T1000 (cell line): ENCODE measurements around the gene DICER1.
"Not testable (repeated sequence)": the region's sequence is repeated elsewhere in the genome, so short reads cannot be mapped to it uniquely, and the experiment has no call there.

Experiments used
- DNase-seq: peaks from one replicate; lab custom pipeline; 2025; ENCODE audit warnings: mixed read lengths; lab: John Stamatoyannopoulos, UW

DICER1 gene

DNA sequence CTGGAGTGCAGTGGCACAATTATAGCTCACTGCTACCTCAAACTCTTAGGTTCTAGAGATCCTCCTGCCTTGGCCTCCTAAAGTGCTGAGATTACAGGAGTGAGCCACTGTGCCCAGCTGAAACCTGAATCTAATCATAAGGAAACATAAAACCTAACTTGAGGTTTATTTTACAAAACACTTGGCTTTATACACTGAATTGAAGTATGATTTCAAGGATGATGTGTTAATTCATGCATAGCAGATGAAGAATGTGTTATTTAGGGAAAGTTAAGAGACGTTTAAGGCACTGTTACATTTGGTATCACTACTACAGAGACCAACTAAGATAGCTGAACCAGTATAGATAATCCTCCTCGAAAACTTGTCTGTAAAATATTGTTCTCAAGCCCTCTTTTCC lies 6.4 kb downstream of the DICER1 start:
- no peak for DNase-seq

GRCh38 chr14:95149441-95149840 lies 7.9 kb downstream of the DICER1 start:
- no peak for DNase-seq

- no peak for DNase-seq
Measured at GRCh38 chr14:95147597-95147996, 9.7 kb downstream of the DICER1 start.

DNA sequence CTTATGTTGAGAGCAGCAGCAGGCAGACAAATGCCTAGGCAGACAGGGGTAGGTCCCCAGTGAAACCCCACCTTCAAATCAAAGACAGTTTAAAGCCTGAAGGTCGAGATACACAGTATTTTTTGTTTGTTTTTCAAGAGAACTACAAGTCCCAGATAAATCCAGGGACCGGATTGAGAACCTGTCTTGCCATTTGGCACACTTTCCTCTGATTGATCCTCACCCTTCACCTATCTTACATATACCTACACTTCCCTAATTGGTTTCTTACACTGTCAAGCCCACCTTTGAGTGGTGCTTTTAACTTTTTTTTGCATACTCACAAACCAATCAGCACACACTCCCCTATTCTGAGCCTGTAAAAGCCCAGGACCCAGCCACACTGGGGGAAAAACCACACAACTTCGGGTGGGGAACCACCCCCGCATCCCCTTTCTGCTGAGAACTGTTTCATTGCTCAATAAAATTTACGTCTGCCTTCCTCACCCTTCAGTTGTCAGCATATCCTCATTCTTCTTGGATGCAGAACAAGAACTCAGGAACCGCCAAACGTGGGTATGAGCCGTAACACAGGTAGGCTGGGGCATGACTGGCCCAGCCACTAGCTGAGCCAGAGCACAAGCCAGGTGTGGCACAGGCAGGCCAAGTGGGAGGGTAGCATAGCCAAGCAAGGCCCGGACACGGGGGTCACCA lies 11.1 kb downstream of the DICER1 start:
- no peak for DNase-seq

DNA sequence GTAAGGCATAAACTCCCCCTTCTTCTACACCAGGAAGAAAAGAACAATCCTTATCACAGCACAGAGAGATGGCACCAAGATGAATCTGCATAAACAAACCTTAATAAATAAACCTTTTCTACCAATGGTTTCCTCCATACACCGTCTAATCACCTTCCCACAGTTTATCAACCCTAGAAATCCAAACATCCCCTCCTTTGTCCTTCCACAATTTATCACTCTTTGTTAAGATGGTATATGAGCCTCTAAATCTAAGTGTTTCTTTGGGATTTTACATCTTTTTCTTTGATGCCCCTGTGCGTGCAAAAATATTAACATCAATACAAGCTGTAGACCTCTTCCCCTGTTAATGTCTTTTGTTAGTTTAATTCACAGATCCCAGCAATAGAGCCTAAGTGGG lies 12.5 kb downstream of the DICER1 start:
- DNase-seq: no peak

GRCh38 chr14:95143808-95144620 lies 13.3 kb downstream of the DICER1 start:
- no peak for DNase-seq

DNA sequence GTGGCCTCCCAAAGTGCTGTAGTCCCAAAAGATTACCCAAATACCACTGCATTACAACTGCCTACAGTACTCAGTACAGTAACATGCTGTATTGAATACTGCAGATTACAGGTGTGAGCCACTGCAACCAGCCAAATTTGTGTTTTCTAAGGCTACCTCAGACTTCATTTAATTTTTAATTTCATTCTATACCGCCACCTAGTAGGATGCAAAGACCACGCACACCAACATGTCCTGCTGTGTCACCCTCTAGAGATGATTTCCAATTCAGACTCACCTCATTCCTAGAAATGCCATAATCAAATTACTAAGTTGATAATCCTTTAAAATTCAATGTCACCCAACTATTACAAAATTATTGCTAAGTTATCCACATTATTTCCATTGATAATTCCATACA lies 15.1 kb downstream of the DICER1 start:
- no peak for DNase-seq

DNA sequence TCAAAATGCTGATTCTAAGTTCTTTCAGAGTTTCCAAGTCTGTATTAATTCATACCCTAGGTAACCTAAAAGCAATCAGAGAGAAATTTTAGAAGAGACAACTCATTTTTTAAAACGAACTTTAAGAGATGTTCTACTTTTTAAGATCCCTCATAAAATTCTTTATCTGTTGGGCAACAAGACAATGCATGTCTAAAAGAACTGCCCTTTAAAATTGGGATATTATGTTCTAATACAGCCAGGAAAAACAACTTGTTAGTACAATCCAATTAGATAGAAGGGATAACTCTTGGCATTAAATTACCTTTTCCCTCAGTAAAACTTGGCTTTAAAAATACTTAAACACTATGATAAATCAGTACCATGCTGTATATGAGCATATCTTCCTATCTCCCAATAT lies 15.6 kb downstream of the DICER1 start:
- DNase-seq: no peak

DNA sequence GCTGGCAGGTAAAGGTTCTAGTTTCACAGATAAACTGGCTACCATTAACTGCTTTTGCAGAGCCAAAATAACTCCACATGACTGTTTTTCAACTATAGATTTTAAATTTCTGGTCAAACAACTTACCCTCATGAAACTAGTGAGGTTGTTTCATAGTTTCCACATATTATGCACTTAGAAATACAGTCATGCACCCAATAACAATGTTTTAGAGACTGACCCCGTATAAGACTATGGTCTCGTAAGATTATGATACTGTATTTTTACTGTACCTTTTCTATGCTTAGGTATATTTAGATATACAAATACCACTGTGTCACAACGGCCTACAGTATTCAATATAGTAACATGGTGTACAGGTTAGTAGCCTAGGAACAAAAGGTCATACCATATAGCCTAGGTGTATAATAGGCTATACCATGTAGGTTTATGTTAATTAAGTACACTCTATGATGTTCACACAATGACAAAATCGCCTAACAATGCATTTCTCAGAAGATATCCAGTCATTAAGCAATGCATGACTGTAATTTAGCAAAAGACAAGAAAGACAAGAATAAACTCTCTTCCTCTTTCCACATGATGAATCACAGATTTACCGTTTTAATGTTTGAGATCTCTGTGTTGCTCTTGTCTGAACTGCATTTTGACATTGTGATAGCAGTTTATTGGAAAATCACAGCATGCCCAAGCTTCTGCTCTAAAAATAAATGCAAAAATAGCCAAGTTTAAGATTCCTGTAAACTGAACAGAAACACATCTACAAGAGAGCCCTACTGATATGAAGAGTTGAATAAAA lies 17.1 kb downstream of the DICER1 start:
- no peak for DNase-seq

GRCh38 chr14:95138876-95139275 lies 18.5 kb downstream of the DICER1 start:
- DNase-seq: no peak

GRCh38 chr14:95138455-95138854 lies 18.9 kb downstream of the DICER1 start:
- not testable (repeated sequence) for DNase-seq

DNA sequence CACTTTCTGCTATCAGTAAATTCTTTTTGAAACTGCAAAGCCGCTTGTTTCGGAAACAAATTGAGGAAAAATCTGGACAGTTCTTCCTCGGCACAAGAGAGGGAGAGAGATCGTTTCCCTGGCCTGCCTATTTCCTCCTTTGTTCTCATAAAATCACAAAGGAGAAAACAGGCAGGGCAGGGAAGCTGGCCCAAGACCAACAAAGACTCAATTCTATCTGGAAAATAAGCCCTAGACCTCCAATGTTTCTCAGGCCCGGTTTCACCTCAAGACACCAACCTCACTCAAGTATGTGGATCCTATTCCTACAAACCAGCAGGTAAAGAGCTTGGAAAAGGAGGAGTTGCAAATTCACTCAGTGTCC lies 19.5 kb downstream of the DICER1 start:
- DNase-seq: no peak

DNA sequence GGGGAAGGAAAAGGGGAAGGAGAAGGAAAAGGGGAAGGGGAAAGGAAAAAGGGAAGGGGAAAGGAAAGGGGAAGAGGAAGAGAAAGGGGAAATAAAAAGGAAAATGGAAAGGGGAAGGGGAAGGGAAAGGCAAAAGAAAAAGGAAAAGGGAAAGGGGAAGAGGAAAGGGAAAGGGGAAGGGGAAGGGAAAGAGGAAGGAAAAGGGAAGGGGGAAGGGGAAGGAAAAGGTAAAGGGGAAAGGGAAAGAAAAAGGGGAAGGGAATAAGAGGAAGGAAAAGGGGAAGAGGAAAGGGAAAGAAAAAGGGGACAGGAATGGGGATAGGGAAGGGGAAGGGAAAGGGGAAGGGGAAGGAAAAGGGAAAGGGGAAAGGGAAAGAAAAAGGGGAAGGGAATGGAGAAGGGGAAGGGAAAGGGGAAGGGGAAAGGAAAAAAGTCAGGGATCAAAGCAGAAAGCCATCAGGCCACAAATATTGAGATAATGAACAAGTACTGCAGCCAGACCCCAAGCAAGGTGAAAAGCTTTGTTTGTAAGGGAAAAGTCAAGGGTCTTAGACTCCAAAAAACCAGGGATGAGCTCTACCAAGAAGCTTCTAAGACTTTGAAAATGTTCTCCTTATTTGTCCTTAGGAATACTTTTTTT lies 20.0 kb downstream of the DICER1 start:
- DNase-seq: no peak

DNA sequence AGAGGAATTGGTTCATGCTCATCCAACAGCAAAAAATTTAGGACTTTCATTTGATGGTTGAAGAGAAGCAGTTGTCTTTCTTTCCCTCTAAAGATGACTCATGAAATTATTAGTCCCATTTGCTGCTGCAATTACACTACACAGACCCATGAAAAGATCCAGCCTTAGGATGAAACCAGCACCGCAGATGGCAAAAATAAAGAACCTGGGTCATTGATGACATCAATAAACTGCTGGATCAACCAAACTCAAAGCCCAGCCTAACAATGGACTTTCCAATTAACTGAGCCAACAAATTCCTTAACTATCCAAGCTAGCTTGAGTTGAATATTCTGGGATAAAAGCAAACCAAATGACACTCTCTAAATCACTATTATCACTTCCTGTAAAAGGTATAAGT lies 20.7 kb downstream of the DICER1 start:
- DNase-seq: no peak

DNA sequence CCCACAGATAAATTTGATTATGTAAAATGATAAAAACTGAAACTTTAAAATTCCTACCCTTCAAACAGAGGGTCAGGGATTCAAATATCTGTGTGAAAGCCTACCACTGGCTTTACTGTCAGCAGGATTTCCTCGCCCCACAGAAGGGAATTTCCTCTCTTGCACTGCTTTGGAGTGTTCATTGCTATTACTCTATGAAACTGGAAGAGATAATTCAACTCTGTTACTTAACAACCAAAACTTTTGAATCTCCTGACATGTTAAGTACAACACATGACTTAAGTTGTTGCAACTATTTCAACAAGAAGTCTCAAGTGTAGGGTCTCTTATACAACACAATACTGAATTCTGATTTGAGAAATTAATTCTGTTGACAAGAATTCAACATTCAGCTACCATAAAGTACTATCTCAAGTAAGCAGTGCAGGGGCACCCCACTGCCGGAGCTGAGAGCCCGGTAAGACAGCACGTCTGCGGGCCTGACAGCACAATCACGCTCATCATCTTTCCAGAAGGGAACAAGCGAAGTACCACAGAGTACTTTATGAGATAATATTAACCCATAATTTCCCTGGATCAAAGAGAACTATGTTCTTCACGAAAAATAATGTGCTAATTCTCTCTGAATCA lies 22.9 kb downstream of the DICER1 start:
- DNase-seq: no peak

DNA sequence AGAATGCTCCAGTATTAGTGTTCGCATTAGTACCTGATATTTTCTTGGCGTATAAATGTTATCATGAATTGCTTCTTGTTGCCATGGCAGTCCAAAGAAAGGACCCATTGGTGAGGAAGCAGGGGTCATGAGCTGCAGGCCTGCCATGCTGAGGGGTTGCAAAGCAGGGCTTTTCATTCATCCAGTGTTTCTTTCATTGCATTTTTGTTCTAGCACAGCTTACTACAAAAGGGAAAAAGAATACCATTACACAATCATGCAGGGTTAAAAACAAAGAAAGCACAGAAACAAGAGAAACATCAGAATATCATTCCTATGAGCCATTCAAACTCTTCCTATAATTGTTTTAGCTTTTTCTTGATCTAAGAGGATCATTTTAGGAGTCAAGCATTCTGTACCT lies 24.0 kb downstream of the DICER1 start:
- no peak for DNase-seq

GRCh38 chr14:95132760-95133159 lies 24.6 kb downstream of the DICER1 start:
- DNase-seq: no peak

- DNase-seq: no peak
Measured at GRCh38 chr14:95130549-95130948, 26.8 kb downstream of the DICER1 start.

- DNase-seq: no peak
Measured at GRCh38 chr14:95128140-95128539, 29.2 kb downstream of the DICER1 start.

DNA sequence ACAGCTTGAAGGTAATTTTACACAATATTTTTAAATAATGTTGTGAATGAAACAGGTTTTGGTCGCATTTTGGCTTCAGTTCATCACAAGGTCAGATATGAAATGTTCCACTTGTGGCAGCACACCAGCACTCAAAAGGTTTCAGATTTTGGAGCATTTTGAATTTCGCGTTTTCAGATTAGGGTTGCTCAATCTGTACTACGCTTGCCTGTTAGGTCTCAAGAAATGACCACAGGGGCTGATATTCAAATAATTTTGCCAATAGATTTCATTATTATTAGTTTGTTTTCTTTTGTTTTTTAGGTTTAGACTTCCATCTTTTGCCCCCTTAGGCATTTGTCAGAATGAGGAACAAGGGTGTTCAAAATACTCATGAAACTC lies 29.8 kb downstream of the DICER1 start:
- DNase-seq: no peak

DNA sequence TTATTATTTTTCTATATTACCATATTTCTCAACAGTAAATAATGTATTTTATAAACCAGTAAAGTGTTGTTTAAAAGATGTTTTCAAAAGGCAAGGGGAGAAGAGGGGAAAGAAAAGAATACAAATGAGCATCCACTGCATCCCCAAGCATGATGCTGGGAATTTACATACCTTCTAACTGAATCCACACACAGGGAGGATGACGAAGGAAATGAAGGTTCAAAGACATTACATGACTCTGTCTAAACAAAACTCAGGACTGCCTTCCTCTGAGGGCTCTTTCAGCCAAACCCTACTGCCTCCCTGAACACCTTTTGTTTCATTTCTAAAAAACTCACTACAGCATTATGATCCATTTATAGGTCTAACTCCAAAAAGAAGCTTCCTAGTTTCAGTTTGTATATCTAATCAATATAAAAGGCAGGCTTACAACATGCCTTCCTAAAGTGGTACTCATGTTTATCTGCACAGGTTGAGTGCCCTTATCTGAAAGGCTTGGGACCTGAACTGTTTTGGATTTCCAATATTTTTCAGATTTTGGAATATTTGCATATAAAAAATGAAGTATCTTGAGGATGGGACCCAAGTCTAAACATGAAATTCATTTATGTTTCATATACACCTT lies 30.3 kb downstream of the DICER1 start:
- DNase-seq: no peak
